ENCODE results near the gene ST14.

GRCh38 chr11:130201026-130201425, 41.4 kb downstream of the ST14 start:
- TF ChIP-seq CTCF (IDR thresholded peaks at IDR 0.05) (no peak), POLR2A (IDR thresholded peaks at IDR 0.05) (no peak)
